ENCODE results near the gene PBX2.
A peak's percentile ranks its signal among the peaks of the same experiment; 100 is the strongest.

PBX2 gene

GRCh38 chr6:32175322-32175710, 14.7 kb downstream of the PBX2 start:
- TF ChIP-seq, protein P1, sequence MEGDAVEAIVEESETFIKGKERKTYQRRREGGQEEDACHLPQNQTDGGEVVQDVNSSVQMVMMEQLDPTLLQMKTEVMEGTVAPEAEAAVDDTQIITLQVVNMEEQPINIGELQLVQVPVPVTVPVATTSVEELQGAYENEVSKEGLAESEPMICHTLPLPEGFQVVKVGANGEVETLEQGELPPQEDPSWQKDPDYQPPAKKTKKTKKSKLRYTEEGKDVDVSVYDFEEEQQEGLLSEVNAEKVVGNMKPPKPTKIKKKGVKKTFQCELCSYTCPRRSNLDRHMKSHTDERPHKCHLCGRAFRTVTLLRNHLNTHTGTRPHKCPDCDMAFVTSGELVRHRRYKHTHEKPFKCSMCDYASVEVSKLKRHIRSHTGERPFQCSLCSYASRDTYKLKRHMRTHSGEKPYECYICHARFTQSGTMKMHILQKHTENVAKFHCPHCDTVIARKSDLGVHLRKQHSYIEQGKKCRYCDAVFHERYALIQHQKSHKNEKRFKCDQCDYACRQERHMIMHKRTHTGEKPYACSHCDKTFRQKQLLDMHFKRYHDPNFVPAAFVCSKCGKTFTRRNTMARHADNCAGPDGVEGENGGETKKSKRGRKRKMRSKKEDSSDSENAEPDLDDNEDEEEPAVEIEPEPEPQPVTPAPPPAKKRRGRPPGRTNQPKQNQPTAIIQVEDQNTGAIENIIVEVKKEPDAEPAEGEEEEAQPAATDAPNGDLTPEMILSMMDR (IDR thresholded peaks at IDR 0.05; ENCODE audit: insufficient read depth, low read length, missing control alignments) = no peak
- DNase-seq (ENCODE audit: low read depth, low spot score) = no peak
- peak overlapping the region; percentile 97 for H3K4me3 ChIP-seq (ENCODE audit: low read depth, low read length)
- CTCF ChIA-PET = no interaction called here
- POLR2A ChIA-PET = no interaction called here

GRCh38 chr6:32174416-32174815, 15.6 kb downstream of the PBX2 start:
- ChIA-PET CTCF (no interaction called here), POLR2A (no interaction called here)
- no peak for DNase-seq (ENCODE audit: low read depth, low spot score)
- TF ChIP-seq, protein P1 (IDR thresholded peaks at IDR 0.05; ENCODE audit: insufficient read depth, low read length, missing control alignments) = no peak
- peak overlapping the region; percentile 97 for H3K4me3 ChIP-seq (ENCODE audit: low read depth, low read length)

- TF ChIP-seq, protein P1 (IDR thresholded peaks at IDR 0.05; ENCODE audit: insufficient read depth, low read length, missing control alignments) = no peak
- no peak for DNase-seq (ENCODE audit: low read depth, low spot score)
- CTCF ChIA-PET = interaction anchor here (2.0 to 2.1 kb wide), 2 partner anchors 11 to 125 kb away, joined by 4 to 7 read pairs; no protein-coding TSS in a partner anchor
- POLR2A ChIA-PET = no interaction called here
- H3K4me3 ChIP-seq (ENCODE audit: low read depth, low read length) = no peak overlapping the region
Observed at GRCh38 chr6:32173051-32173727, 16.8 kb downstream of the PBX2 start.

GRCh38 chr6:32171234-32171633, 18.8 kb downstream of the PBX2 start:
- no peak for DNase-seq (ENCODE audit: low read depth, low spot score)
- CTCF ChIA-PET = interaction anchor here (1.5 to 2.1 kb wide), 3 partner anchors 9 to 123 kb away, joined by 4 to 7 read pairs (median 4); no protein-coding TSS in a partner anchor
- no peak overlapping the region for H3K4me3 ChIP-seq (ENCODE audit: low read depth, low read length)
- POLR2A ChIA-PET = interaction anchor here (0.6 kb wide), 1 partner anchor 25 kb away, joined by 3 read pairs; no protein-coding TSS in a partner anchor
- TF ChIP-seq, protein P1 (IDR thresholded peaks at IDR 0.05; ENCODE audit: insufficient read depth, low read length, missing control alignments) = no peak

GRCh38 chr6:32170294-32170693, 19.7 kb downstream of the PBX2 start:
- ChIA-PET POLR2A (no interaction called here), CTCF (no interaction called here)
- TF ChIP-seq, protein P1 (IDR thresholded peaks at IDR 0.05; ENCODE audit: insufficient read depth, low read length, missing control alignments) = no peak
- H3K4me3 ChIP-seq (ENCODE audit: low read depth, low read length) = no peak overlapping the region
- DNase-seq (ENCODE audit: low read depth, low spot score) = no peak

- ChIA-PET CTCF (interaction anchor here (0.5 to 1.0 kb wide), 3 partner anchors 50 to 1495 kb away, joined by 3 to 4 read pairs (median 3); no protein-coding TSS in a partner anchor), POLR2A (no interaction called here)
- TF ChIP-seq, protein P1 (IDR thresholded peaks at IDR 0.05; ENCODE audit: insufficient read depth, low read length, missing control alignments) = no peak
- H3K4me3 ChIP-seq (ENCODE audit: low read depth, low read length) = no peak overlapping the region
- DNase-seq (ENCODE audit: low read depth, low spot score) = no peak
Observed at GRCh38 chr6:32168807-32169591, 21.0 kb downstream of the PBX2 start.
